Effector CD8-positive, alpha-beta T cell (primary cell): ENCODE measurements around the gene MXD4.

Source experiments
- DNase-seq: peaks from one replicate; lab custom pipeline; 2025; lab: John Stamatoyannopoulos, UW

MXD4 gene

DNA sequence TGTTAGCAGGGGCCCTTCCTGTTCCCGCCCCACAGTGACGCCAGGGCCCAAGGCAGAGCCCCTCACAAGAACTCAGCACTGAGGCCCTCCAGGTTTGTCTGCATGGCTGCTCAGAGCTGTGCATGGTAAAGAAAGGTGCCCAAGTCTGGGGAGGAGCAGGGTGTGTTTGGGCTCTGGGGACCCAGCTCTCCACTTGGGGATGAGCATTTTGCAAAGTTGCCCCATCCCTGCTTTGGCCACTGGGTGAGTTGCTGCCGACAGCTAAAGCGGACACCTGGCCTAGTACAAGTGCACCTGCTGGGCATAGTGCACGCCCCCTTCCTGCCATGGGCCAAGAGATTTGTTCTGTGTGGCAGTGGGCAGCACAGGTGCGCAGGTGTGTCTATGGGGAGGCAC, 2.0 kb upstream of the MXD4 start:
- no peak for DNase-seq

DNA sequence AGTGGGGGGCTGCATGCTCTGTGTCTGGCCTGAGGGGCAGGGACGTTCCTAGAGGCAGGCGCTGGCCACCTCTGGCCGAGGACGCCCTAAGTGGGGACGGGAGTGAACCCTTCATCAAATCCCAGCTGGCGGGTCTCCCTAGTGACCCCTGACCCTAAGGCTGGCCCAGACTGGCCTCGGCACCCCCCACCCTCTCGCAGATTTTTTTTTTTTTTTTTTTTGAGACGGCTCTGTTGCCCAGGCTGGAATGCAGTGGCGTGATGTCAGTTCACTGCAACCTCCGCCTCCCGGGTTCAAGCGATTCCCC, 988 bp upstream of the MXD4 start:
- no peak for DNase-seq

DNA sequence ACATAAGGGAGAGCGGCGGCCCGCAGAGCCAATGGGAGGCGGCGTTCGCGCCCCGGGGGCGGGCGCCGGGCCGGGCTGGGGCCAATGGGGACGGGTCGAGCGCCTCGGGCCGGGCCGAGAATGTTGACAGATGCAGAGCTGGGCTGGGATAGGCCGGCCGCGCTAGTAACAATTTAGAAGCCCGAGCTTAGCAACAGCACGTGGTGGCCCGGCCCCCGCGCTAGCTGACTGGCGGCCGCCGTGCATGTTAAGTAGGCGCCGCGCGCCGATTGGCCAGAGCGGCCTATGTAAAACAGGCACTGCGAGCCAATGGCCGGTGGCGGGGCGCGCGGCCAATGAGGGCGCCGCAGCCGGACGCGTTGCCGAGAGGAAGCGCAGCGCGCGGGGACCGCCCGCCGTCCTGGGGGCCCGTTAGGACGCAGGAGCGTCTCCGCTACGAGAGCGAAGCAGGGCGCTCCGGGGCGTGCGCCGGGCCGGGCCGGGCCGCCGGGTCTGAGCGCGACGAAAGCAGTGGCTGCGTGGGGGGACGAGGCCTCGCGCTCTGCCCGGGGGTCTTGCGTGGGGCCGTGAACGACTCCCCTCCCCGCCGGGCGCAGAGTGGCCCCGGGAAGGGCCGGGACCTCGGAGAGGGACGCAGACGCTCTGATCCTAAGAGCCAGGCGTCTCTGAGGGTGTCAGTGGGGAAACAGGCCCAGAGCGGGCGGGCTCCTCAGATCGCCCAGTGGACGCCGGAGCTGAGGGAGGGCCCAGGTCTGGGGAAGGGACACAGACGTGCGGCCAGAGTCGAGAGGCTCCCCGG, 435 bp upstream of the MXD4 start:
- DNase-seq: peak; percentile 96

DNA sequence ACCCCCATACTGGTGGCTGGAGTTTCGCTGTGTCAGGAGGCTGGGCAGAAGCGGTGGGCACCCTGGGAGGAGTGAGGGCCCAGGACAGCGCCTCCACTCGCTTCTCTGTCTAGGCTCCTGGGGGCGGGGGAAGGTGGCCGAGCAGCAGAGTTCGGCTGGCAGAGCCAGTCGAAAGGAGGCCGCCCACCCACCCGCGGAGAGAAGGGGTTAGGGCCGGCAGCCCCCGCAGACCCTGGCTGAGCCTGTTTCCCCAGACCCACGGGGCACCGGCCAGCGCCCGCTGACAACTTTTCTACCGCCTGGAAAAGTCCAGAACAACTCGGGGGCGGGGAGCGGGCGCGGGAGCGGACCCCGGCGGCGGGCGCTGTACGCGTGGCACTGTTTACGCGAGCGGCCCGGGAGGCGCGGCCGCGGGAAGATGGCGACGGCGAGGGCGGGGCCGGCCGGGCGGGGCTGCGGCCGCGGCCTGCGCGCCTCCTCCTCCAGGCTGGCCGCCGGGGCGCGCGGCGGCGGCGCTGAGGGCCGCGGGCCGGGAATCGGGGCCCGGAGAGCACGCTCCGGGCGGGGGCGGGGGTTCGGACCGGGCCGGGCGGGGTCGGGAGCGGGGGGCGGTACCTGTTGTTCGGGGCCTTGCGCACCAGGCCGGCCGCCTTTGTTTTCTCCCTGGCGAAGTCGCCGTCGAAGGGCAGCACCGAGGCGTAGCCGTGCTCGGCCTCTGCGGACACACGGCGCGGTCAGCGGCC, 628 bp downstream of the MXD4 start:
- DNase-seq: peak; percentile 28

DNA sequence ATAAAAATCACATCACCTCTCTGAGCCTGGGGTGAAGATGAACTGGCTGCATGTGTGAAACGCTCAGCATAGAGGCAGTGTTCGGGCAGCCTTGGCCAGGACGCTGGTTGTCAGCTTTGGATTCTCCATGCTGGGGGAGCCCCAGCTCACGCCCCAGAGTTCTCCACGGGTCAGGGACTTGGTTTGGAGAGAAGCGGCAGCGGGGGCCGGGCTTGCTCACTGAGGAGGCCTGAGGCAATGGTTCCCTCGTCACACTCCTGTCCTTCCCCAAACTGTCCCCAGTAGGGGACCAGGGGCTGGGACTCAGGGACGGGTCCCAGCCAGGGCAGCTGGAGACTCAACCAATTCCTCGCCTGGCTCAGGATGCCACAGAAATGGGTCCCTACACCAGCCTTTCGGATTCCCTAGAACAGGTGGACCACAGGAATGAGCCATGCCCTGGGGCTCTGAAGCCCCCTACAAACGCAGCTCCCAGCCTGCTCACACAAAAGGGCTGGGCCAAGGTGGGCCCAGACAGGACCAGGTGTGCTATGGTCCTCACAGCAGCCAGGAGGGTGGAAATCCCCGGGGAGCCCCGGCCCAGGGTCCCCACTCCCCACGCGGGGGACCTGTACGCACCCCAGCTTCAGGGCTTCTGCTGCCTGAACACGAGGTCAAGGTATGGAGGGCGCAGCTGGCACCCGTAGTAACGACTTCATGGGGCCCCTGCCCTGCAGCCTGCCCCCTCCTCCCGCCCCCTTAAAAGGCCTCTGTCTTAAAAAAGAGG, 1.4 kb downstream of the MXD4 start:
- DNase-seq: no peak

DNA sequence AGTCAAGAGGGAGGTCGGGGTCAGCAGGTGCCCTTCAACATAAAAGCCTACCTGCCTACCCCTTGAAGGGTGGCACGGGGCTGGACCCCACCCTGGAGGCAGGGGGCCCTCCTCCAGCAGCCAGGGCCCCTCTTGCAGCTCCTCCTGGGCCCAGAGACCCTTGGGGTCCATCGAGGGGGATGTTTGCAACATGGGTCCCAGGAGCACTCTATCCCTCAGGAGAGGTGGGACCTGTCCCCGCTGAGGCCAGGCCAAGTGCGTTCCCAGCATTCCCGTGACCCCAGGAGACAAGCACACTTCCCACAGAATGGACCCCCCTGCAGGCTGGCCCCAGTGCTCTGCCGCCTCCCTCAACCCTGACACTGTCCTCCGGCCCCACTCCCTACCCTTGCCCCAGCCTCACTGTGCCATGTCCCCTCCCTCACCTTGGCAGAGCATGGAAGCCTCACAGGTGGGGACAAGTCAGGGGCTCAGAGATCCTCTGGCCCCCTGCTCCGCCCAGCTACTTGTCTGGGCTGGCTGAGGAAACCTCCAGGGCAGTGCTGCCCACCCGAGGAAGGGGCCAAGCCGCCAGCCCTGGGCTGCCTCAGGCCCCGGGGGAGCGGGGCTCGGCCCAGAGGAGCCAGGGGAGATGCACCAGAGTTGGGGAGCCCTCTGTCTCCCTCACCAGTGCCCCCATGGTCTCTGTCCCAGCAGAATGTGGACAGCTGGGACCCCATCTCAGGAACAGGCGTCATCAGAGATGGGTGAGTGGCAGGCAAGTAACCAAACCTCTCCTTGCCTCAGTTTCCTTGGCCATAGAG, 2.2 kb downstream of the MXD4 start:
- DNase-seq: no peak

DNA sequence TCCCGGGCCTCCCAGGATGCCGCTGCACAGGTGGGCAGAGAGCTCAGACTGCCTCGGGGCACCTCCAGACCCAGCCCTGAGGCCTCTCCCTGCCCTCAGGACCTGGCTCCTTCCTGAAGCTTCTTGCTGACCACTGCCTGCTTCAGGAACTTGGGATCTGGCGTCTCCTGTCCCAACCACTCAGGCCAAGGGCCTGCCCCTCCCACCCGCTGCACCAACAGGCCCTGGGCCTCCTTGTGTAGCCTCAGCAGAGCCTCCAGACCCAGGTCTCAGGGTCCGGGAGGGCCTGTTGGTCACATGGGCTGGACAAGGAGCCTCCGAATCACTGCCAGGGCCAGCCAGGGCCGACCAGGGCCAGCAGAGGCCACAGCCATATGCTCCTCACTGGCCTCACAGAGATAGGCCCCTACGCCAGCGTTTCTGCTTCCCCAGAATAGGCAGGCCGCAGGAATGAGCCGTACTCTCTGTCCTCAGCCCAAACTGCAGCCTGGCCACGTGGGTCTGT, 2.8 kb downstream of the MXD4 start:
- no peak for DNase-seq

DNA sequence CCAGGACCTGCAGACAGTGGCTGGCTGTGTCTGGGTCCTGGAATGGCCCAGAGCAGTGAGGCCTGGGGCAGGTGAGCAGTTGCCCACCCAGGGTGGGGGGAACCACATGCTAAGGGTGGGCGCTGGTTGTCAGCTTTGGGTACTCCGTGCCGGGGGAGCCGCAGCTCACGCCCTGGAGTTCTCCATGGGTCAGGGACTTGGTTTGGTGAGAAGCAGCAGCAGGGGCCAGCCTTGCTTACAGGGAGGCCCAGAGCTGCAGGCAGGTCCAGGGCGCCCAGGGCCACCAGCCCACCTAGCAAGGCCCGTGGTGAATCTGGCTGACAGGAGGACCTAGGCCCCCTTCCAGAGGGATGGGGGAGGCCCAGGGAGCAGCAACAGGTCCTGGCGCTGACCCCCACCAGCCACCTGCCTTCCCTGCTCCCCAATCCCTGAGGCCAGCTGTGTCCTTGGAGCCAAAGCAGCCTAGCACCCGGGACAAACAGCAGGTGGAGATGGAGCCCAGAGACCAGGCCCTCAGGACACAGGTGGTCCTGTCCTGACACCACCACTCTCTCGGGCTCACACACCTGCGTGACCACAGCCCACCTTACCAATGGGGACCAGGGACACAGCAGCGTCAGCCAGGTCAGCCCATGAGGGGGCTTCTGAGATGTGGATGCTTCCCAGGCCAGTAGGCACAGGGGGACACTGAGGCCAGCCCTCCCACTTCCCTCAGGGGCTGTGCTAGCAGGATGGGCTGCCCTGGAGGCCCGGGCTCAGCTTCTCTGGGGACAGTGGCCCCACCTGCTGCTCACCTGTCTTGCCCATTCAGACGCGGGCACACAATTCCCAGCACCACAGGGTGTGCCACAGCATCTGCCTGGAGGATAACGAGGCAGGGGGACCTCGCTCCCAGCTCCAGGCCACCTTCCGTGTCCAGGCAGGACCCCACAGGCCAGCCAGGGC, 3.5 kb downstream of the MXD4 start:
- DNase-seq: no peak

DNA sequence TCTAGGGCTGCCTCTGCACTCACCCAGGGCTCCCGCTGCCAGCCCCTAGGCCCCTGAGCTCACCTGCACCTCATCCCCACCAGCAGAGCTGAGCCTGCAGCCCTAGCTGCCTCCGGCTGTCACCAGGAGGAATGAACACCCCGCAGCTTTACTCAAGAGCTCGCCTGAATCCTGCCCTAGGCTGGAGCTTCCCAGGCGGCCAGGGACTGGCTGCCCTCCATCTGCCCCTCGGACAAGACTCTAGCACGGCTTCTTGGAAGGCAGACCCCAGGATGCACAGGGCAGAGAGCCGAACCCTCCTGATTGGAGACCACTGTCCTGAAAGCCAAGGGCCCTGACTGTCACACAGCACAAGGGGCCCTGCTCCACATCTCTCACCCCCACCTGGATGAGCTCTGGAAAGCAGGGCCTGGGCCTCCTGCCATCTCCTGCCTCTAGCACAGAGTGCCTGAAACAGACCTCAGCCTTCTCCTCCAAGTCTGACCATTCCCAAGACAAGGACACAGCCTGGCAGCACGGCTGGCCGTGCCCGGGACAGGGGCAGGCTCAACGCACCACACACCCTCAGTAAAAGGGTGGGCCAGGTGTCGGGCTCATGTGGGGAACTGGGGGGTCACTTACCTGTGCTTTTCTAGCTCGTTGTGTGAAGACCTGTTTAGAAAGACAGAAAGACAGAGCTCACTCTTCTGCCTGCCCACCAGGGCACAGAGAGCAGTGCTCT, 4.4 kb downstream of the MXD4 start:
- DNase-seq: no peak

DNA sequence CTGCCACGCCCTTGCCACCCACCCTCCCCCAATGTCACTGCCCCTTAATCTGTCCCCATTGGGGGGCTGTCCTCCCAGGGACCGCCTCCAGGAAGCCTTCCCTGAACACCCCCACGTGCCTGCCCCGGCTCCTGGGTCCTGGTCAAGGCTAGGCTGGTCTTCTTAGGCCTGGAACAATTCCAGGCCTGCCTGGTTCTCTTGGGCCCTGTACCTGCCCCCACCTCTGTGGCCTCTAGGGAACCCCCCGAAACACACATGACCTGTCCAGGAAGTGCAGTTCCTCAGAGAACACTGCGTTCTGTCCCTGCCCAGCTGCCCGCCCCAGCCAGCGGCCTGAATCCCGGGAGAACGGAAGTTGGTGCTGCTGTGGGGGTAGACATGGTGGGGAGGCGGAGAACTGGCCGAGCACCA, 5.1 kb downstream of the MXD4 start:
- DNase-seq: no peak

DNA sequence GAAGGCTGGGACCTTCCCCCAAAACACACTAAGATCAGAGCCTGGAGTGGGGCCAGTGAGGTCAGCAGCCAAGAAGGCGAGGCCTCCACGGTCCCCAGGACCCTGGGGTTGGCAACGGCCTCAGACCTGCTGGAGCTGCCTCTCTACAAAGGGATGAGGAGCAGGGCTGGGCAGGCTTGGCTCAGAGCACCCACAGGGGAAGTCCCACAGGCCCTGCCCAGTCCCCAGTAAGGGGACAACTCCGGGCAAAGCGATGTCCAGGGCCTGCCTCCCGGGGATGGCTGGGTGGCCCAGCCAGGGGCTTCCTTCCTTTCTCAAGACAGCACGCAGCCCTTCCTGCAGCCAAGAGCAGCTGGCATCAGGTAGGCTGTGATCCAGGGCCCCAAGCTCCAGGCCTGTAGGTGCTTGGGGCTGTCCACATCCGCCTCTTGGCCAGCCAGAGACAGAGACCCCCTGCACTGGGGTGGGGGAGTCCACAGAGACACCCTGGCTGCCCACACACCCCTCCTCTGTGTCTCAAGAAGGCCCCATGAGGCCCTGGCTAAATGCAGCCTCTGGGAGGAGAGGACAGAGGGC, 5.7 kb downstream of the MXD4 start:
- no peak for DNase-seq

DNA sequence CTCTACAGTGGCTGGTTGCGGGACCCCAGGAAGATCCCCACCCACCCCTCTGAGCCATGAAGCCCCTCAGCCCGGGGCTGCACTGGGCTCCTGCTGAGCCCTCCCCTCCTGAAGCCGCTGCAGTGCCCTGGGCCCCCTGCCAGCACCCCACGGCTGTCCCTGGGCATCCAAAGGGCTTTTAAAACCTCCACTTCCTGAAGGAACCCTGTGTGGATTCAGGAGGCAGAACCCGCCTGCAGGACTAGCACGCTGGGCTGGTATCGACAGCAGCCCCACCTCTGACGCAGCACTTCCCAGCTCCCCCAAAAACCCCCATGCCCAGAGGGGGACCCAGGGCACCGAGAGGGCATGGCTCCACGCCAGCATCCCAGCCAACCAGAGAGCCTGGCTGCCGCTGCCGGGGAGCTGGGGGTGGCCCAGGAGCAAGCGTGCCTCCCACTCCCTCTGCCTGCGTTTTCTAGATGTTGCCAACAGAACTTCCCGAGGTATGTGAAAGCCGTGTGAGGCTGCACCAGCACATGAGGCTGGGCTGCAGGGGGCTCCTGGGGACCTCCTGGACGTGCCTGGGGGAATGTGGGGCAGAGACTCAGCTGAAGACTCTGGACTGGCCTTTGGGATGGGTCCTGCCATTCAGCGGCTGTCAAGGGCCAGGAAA, 6.3 kb downstream of the MXD4 start:
- DNase-seq: no peak

DNA sequence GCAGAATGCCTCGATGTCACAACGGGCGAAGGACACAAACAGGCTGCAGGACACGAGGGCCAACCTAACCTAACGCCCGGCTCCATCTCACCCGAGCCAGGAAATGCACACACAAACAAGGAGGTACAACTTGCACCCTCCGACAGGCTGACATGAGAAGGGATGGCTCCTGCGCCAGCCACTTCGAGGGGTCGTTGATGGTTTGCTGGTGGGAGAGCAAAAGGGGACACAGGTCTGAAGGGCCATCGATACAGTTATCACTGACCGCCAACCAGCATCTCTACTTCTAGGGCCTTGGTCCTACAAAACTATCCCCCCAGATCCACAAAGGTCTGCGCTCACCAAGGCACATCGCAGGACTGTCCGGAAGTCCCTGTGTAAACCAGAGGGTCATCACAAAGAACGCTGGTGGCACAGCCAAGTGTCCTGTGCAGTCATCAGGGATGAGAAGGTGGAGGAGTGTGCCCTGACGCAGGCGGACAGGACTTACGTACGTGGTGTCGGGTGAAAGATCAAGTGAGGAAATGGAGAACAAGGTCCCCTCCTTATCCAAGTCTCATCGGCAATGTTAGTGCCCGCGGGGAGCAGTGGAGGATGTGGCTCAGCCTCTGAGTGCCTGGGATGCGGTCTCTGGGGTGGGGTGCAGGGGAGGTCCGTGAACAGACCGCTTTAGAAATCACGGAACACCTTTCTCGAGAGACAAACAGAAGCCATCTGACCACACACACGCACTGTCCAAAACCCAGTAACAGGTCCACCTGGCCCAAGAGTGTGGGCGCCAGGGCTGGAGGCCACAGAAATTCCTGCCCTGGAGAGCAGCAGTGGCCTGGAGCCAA, 7.0 kb downstream of the MXD4 start:
- no peak for DNase-seq

DNA sequence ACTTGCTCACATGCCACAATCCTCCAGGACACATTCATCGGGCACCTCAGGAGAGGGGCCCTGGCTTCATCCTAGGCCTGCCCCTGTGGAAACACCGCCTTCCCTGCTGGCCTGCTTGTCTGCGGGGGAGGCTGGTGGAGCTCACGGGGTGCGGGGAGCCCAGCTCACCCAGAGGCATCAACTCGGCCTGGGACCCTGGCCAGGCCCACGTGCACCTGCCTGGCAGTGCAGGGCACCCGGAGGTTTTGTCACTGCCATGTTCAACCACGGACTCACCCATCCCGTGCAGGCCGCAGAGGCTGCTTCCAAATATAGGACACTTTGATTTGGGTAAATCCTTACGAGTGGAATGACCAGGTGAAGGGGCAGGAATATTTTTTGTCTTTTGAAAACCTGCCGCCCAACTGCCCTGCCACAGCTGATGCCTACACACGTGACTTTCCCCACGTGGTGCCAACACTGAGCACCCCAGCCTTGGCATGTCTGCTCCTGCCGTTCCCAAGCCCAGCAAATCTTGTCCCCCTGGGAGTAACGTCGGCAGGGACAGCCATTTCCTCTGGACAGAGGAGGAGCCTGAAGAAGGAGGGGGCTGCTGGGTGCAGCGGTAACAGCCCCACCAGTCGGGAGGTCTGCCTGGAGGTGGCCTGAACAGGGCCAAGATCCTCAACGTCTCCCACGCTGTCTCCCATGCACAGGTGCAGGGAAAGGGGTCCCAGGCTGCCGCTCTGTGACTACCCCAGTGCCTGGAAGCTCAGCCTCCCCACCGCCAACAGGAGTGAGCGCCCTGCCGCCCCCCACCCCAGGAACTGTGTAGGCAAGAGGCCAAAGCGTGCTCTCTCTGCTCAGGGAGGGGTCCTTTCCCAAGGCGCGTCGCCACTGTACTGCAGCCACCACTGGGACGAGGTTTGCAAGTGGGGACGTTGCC, 8.5 kb downstream of the MXD4 start:
- no peak for DNase-seq

DNA sequence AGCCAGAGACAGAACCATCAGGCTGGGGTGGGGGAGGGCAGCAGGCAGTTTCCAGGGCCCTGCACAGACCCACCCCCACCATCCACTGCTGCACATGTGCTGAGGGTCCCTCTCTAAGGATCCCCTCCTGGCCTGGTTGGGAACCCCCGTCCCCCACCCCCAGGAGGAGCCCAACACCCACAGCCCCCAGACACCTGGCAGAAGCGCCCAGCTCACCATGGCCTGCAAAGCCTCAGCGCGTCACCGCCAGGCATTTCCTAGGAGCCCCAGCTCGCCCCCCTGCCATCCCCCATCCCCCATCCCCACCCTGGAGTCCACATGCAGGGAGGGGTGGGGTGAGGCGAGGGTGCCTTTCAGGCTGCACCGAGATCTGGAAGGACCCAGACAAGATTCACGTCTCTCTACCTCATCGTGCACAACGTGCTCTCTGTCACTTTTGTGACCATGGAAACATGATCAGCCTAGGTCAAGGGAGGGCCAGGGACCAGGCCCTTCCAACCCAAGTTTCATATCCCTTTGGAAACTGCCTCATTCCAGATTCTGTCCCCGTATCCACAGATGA, 9.3 kb downstream of the MXD4 start:
- DNase-seq: no peak

DNA sequence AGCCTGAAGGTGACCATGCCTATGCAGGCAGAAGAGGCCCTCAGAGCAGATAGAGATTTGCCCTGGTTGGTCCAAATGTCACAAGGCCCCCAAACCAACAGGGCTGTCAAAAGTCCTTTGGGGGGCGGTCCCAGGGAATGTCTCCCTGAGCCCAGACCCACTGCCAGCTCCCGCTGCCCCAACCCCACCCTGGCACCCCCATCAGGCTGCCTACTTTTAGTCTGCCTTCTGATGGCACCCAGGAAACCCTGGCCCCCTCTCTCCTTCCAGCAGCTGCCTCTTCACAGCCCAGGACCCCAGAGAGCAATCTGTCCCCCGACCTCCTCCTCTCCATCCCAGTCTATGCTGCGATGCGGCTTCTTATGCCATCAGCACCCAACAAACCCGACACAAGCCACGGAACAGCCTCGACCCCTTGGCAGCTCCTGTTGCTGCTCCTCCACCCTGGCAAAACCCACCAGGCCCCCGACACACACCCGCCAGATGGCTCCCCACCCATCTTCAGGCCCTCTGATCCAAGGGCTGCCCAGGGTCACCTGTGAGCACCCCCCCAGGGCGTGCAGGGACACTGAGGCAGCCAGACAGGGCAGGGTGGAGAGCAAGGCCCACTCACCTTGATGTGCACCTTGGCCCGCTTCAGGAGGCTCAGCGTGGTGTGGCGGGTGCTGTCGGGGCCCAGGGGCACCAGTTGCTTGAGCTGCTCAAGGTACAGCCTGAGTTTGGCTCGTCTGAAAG, 9.9 kb downstream of the MXD4 start:
- no peak for DNase-seq
